Measurements from ENCODE around the gene SLAMF1.

- TF ChIP-seq CTCF (IDR thresholded peaks at IDR 0.05) (no peak), POLR2A (IDR thresholded peaks at IDR 0.05) (no peak)
Measured at GRCh38 chr1:160565564-160565963, 81.3 kb downstream of the SLAMF1 start.
